GM23248 (cell line): ENCODE results near the gene CDC45. TPM values are rescaled to one million over a fixed set of nuclear protein-coding genes. Genes with fewer than 3 reads are reported as not detected.

Experiments used
- DNase-seq: peaks from one replicate; pipeline ENCODE4 v3.0.0-alpha.2; 2015
- H2AFZ ChIP-seq: fragments of 200-600 bp; sonication (generic); 2 replicates; pipeline ENCODE4 v1.6.1; 2016; ENCODE audit warnings: antibody characterized with exemption
- H3F3A ChIP-seq: fragments of 200-600 bp; sonication (generic); 2 replicates; pipeline ENCODE4 v1.6.1; 2016; ENCODE audit warnings: mild to moderate bottlenecking, antibody characterized with exemption, mixed run types; ENCODE audit not compliant: insufficient read depth
- H3K27ac ChIP-seq: fragments of 200-600 bp; sonication (generic); 2 replicates; pipeline ENCODE4 v1.5.1; 2016; ENCODE audit warnings: mild to moderate bottlenecking
- H3K27me3 ChIP-seq: fragments of 200-600 bp; sonication (generic); replicated peaks from 2 replicates; pipeline ENCODE4 v1.6.1; 2016; ENCODE audit warnings: mild to moderate bottlenecking; ENCODE audit not compliant: insufficient read depth
- H3K36me3 ChIP-seq: fragments of 200-600 bp; sonication (generic); 2 replicates; pipeline ENCODE4 v1.6.1; 2016; ENCODE audit warnings: low read depth, mild to moderate bottlenecking
- H3K4me1 ChIP-seq: fragments of 200-600 bp; sonication (generic); 2 replicates; pipeline ENCODE4 v1.6.1; 2016; ENCODE audit warnings: mild to moderate bottlenecking; ENCODE audit not compliant: insufficient read depth
- H3K4me2 ChIP-seq: fragments of 200-600 bp; sonication (generic); one replicate; pipeline ENCODE4 v1.6.1; 2016; ENCODE audit warnings: mild to moderate bottlenecking; ENCODE audit not compliant: unreplicated experiment
- H3K4me3 ChIP-seq: fragments of 200-600 bp; sonication (generic); 2 replicates; pipeline ENCODE4 v1.5.1; 2016; ENCODE audit warnings: mild to moderate bottlenecking
- H3K79me2 ChIP-seq: fragments of 200-600 bp; sonication (generic); 2 replicates; pipeline ENCODE4 v1.6.1; 2016; ENCODE audit warnings: mild to moderate bottlenecking; ENCODE audit not compliant: insufficient read depth
- H3K9ac ChIP-seq: fragments of 200-600 bp; sonication (generic); 2 replicates; pipeline ENCODE4 v1.6.1; 2016; ENCODE audit warnings: mild to moderate bottlenecking
- H3K9me2 ChIP-seq: fragments of 200-600 bp; sonication (generic); 2 replicates; pipeline ENCODE4 v1.6.1; 2016; ENCODE audit warnings: mixed run types, mild to moderate bottlenecking, moderate library complexity; ENCODE audit not compliant: insufficient read depth
- H3K9me3 ChIP-seq: fragments of 200-600 bp; sonication (generic); one replicate; pipeline ENCODE4 v1.6.1; 2017; ENCODE audit warnings: low read depth
- H4K20me1 ChIP-seq: fragments of 200-600 bp; sonication (generic); 2 replicates; pipeline ENCODE4 v1.6.0; 2016; ENCODE audit not compliant: insufficient read depth
- EZH2 ChIP-seq: fragments of 200-600 bp; sonication (generic); IDR thresholded peaks from 2 replicates; pipeline ENCODE4 v1.6.1; 2018; ENCODE audit warnings: antibody characterized with exemption, mild to moderate bottlenecking; ENCODE audit not compliant: insufficient read depth, poor library complexity, severe bottlenecking
- EZH2phosphoT487 ChIP-seq: fragments of 200-600 bp; sonication (generic); IDR thresholded peaks from 2 replicates; pipeline ENCODE4 v1.6.1; 2018; ENCODE audit warnings: antibody characterized with exemption, moderate library complexity, mild to moderate bottlenecking, low read depth; ENCODE audit not compliant: insufficient read depth
- WGBS, 2 experiments: methylation state at CpG; one replicate each; pipeline ENCODE4 v1.1.6; 2015 to 2017; ENCODE audit warnings: low lambda C conversion rate in 2 of 2, low coverage in 1 of 2; ENCODE audit errors: missing lambda C conversion rate in 2 of 2; 5-methylcytosine and 5-hydroxymethylcytosine counted together
- in situ Hi-C: fragments of 300-500 bp; cut with MboI; formaldehyde crosslinking; loops from 2 replicates; pipeline ENCODE4 v1.15.0; 2020
- polyA plus RNA-seq: library from polyadenylated mRNA; unstranded; fragments of >200 nt; fragmentation: Nextera tagmentation; extraction: Ambion mirVana; gene quantifications from 2 replicates; pipeline ENCODE4 v1.2.1, GENCODE V29; 2016
- total RNA-seq: library from RNA; depleted of rRNA; stranded (reverse); fragments of >200 nt; shearing (Covaris generic); gene quantifications from 2 replicates; pipeline ENCODE4 v1.2.3, GENCODE V29; 2014

Gene CDC45
- total and polyA plus RNA-seq, 2 experiments from 2014 or later = 9.5 to 10.1 TPM

DNA sequence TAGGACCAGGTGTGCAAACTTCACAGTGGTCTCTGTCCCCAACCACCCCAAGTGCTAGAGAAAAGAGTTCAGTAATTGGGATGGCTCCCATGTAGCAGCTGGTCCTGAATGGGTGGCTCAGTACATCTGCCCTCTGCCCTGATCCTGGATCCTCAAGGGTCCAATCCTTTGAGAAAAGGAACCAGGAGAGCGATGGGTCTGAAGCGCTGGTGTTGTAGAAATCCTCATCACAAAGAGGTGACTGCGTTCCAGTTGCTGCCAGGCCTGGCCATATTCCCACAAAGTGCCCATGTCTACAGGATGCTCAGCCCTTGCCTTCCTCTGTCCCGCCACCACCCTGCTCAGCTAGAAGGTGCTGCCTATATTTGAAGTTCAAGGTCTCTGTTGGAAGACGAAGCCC, 26.0 kb upstream of the CDC45 start:
- Histone ChIP-seq H3K9me2 (no peaks in the 10 kb centered on the region), H3F3A (peaks cover 20% of the 10 kb centered on the region; the same call in 1 of the 2 replicates), H2AFZ (no peak overlapping the region), H3K27me3 (no peaks in the 10 kb centered on the region), H3K27ac (no peak overlapping the region), H4K20me1 (no peaks in the 10 kb centered on the region), H3K9me3 (no peaks in the 10 kb centered on the region), H3K4me1 (peaks cover 7% of the 10 kb centered on the region; the same call in 1 of the 2 replicates), H3K36me3 (peaks cover 39% of the 10 kb centered on the region), H3K9ac (no peak overlapping the region), H3K79me2 (no peaks in the 10 kb centered on the region), H3K4me3 (no peak overlapping the region), H3K4me2 (no peak overlapping the region)
- no peak for DNase-seq
- WGBS, 2 experiments = 98 to 99% methylated on average over 5 of the region's 5 CpGs
- TF ChIP-seq EZH2 (no peak), EZH2phosphoT487 (no peak)
- in situ Hi-C loops = no loop called here

DNA sequence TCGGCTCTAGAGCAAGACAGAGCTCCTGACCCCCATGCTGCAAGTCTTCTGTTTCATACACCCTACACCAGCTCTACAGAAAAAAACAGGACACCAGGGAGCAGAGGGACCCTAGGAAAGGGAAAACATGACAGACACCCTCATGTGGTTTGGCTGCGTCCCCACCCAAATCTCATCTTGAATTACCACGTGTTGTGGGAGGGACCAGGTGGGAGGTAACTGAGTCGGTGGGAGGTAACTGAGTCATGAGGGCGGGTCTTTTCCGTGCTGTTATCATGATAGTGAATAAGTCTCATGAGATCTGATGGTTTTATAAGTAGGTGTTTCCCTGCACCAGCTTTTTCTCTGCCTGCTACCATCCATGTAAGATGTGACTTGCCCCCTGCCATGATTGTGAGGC, 25.6 kb upstream of the CDC45 start:
- Histone ChIP-seq H2AFZ (no peak overlapping the region), H3K27me3 (no peaks in the 10 kb centered on the region), H3K9ac (no peak overlapping the region), H3F3A (0 out of 2 replicates have a peak, but pooled peaks cover 16% of the 10 kb centered on the region), H4K20me1 (no peaks in the 10 kb centered on the region), H3K4me1 (peaks cover 7% of the 10 kb centered on the region; the same call in 1 of the 2 replicates), H3K4me3 (no peak overlapping the region), H3K9me2 (no peaks in the 10 kb centered on the region), H3K4me2 (no peak overlapping the region), H3K9me3 (no peaks in the 10 kb centered on the region), H3K27ac (no peak overlapping the region), H3K36me3 (peaks cover 44% of the 10 kb centered on the region), H3K79me2 (no peaks in the 10 kb centered on the region)
- no peak for DNase-seq
- TF ChIP-seq EZH2 (no peak), EZH2phosphoT487 (no peak)
- WGBS, 2 experiments = 74 to 77% methylated on average over 6 of the region's 6 CpGs
- in situ Hi-C loops = no loop called here

DNA sequence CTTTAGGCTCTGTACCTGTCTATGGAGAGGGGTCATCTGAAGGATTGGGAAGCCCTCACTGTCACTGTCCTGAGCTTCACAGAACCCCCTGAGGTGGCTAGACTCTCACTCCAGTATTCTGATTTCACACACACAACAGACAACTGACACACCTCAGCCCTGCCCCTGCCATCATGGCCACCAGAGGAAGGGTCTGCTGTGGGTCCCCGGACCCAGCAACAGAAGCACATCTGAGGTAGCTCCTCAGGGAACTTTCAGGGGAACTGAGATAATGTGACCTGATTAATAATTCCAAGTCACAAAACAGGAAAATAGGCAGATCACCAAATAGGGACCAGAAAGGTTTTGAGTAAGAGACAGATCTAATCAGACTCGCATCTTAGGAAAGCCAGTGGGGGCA, 24.7 kb upstream of the CDC45 start:
- in situ Hi-C loops = no loop called here
- WGBS, 2 experiments = 96 to 100% methylated on average over 2 of the region's 2 CpGs
- Histone ChIP-seq H3K9ac (no peak overlapping the region), H4K20me1 (no peaks in the 10 kb centered on the region), H3K4me2 (no peak overlapping the region), H3K27ac (no peak overlapping the region), H3K36me3 (peaks cover 41% of the 10 kb centered on the region), H3F3A (0 out of 2 replicates have a peak, but pooled peaks cover 10% of the 10 kb centered on the region), H3K4me3 (no peak overlapping the region), H3K79me2 (no peaks in the 10 kb centered on the region), H3K27me3 (no peaks in the 10 kb centered on the region), H3K4me1 (peaks cover 7% of the 10 kb centered on the region; the same call in 1 of the 2 replicates), H3K9me2 (no peaks in the 10 kb centered on the region), H3K9me3 (no peaks in the 10 kb centered on the region), H2AFZ (no peak overlapping the region)
- DNase-seq = no peak
- TF ChIP-seq EZH2 (no peak), EZH2phosphoT487 (no peak)

DNA sequence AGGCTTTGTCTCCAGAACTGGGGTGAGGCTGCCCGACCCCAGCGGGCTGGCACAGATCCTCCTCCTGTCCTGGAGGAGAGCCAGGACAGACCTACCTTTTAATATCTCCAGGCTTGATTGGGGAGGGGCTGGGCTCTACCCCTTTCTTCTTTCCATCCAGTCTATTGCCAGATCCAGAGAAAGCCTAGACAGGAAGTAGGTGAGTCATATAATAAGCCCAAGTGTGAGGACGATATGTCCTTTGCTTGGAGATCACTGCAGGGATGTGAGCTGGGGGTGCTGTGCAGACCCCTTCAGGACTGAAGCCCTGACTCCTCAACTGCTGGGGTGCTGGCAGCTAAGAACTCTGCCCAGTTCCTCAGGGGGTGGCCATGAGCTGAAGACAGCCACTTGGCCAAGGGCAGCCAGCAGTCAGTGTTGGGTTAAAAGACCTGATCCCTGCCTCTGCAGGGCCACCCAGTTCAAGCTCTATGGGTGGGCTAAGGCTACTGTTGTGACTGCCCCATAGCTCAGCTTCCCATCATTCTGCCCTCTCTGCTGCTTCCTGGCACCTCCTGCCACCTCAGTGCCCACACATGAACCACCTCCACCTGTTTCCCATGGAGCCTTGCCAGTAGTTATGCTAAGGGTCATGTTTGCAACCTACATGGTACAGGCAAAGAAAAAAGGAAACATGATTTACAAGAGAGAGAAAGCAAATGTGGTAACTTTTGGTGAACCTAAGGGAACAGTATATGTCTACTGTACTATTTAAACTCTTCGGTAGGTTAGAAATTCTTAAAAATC, 23.9 kb upstream of the CDC45 start:
- Histone ChIP-seq H4K20me1 (no peaks in the 10 kb centered on the region), H3K27me3 (no peaks in the 10 kb centered on the region), H3K27ac (no peak overlapping the region), H3K4me2 (no peak overlapping the region), H3F3A (0 out of 2 replicates have a peak, but pooled peaks cover 10% of the 10 kb centered on the region), H3K79me2 (no peaks in the 10 kb centered on the region), H3K9ac (no peak overlapping the region), H2AFZ (no peak overlapping the region), H3K36me3 (peaks cover 35% of the 10 kb centered on the region), H3K9me3 (no peaks in the 10 kb centered on the region), H3K4me1 (peaks cover 7% of the 10 kb centered on the region; the same call in 1 of the 2 replicates), H3K4me3 (no peak overlapping the region), H3K9me2 (no peaks in the 10 kb centered on the region)
- TF ChIP-seq EZH2 (no peak), EZH2phosphoT487 (no peak)
- in situ Hi-C loops = no loop called here
- peak; percentile 32 for DNase-seq
- 34 to 39% methylated on average over 4 of the region's 4 CpGs for WGBS, 2 experiments
